ENCODE results near the gene METTL13.

METTL13 gene

GRCh38 chr1:171772312-171772711 is 9.1 kb upstream of the METTL13 start:
- Histone ChIP-seq H2AFZ (ENCODE audit: low read length) (no peak overlapping the region), H3K4me2 (ENCODE audit: low read depth, low read length) (no peak overlapping the region), H3K79me2 (ENCODE audit: low read length) (no peaks in the 10 kb centered on the region)

GRCh38 chr1:171780583-171781175 is 781 bp upstream of the METTL13 start:
- Histone ChIP-seq H3K9me2 (replicated peaks; ENCODE audit: insufficient read depth, low read length) (no peaks in the 10 kb centered on the region), H3K9ac (ENCODE audit: low read length) (peak overlapping the region; percentile 63), H3F3A (ENCODE audit: insufficient read depth, low read length) (peaks cover 26% of the 10 kb centered on the region), H3K36me3 (replicated peaks; ENCODE audit: insufficient read depth, low read length) (no peaks in the 10 kb centered on the region), H3K4me1 (ENCODE audit: low read length) (peaks cover 35% of the 10 kb centered on the region), H3K27me3 (replicated peaks; ENCODE audit: insufficient read depth, low read length) (no peaks in the 10 kb centered on the region), H4K20me1 (ENCODE audit: insufficient read depth, low read length) (no peaks in the 10 kb centered on the region), H3K4me3 (ENCODE audit: low read length) (peak overlapping the region; percentile 90), H3K4me2 (ENCODE audit: low read depth, low read length) (peak overlapping the region; percentile 92), H3K27ac (ENCODE audit: low read length) (peak overlapping the region; percentile 77), H2AFZ (ENCODE audit: low read length) (peak overlapping the region; percentile 90), H3K9me3 (replicated peaks; ENCODE audit: insufficient read depth, low read length) (no peaks in the 10 kb centered on the region), H3K79me2 (ENCODE audit: low read length) (peaks cover 37% of the 10 kb centered on the region)
- DNase-seq = peak; percentile 35
- TF ChIP-seq EZH2 (optimal IDR thresholded peaks at IDR 0.05; ENCODE audit: low read depth, low read length) (no peak), CTCF (IDR thresholded peaks at IDR 0.05; ENCODE audit: low read length) (peak; percentile 7; the same call in 1 of the 2 replicates)

More at GRCh38 chr1:171772312-171772711, 9.1 kb upstream of the METTL13 start:
- DNase-seq = no peak
- H3F3A ChIP-seq (ENCODE audit: insufficient read depth, low read length) = no peaks in the 10 kb centered on the region
- no peaks in the 10 kb centered on the region for H3K4me1 ChIP-seq (ENCODE audit: low read length)
- no peak overlapping the region for H3K9ac ChIP-seq (ENCODE audit: low read length)
- no peaks in the 10 kb centered on the region for H3K9me2 ChIP-seq (replicated peaks; ENCODE audit: insufficient read depth, low read length)
- H3K9me3 ChIP-seq (replicated peaks; ENCODE audit: insufficient read depth, low read length) = no peaks in the 10 kb centered on the region
- H3K27ac ChIP-seq (ENCODE audit: low read length) = no peak overlapping the region
- H3K4me3 ChIP-seq (ENCODE audit: low read length) = no peak overlapping the region
- no peaks in the 10 kb centered on the region for H3K27me3 ChIP-seq (replicated peaks; ENCODE audit: insufficient read depth, low read length)
- no peaks in the 10 kb centered on the region for H4K20me1 ChIP-seq (ENCODE audit: insufficient read depth, low read length)
- TF ChIP-seq EZH2 (optimal IDR thresholded peaks at IDR 0.05; ENCODE audit: low read depth, low read length) (no peak), EZH2phosphoT487 (IDR thresholded peaks at IDR 0.05; ENCODE audit: low read length) (no peak)
- H3K36me3 ChIP-seq (replicated peaks; ENCODE audit: insufficient read depth, low read length) = no peaks in the 10 kb centered on the region

- no peak for DNase-seq
Measured at GRCh38 chr1:171783816-171784530, 2.5 kb downstream of the METTL13 start.

More at GRCh38 chr1:171783816-171784530, 2.5 kb downstream of the METTL13 start:
- Histone ChIP-seq H3K27me3 (replicated peaks; ENCODE audit: insufficient read depth, low read length) (no peaks in the 10 kb centered on the region), H3K4me1 (ENCODE audit: low read length) (peaks cover 35% of the 10 kb centered on the region), H3K9me3 (replicated peaks; ENCODE audit: insufficient read depth, low read length) (no peaks in the 10 kb centered on the region), H3K4me2 (ENCODE audit: low read depth, low read length) (peak overlapping the region; percentile 58; the same call in 1 of the 2 replicates), H3K79me2 (ENCODE audit: low read length) (peaks cover 56% of the 10 kb centered on the region), H2AFZ (ENCODE audit: low read length) (no peak overlapping the region), H3K4me3 (ENCODE audit: low read length) (no peak overlapping the region), H4K20me1 (ENCODE audit: insufficient read depth, low read length) (no peaks in the 10 kb centered on the region), H3K36me3 (replicated peaks; ENCODE audit: insufficient read depth, low read length) (peaks cover 9% of the 10 kb centered on the region; the same call in 1 of the 2 replicates), H3K9ac (ENCODE audit: low read length) (no peak overlapping the region), H3F3A (ENCODE audit: insufficient read depth, low read length) (peaks cover 26% of the 10 kb centered on the region), H3K27ac (ENCODE audit: low read length) (peak overlapping the region; percentile 31; the same call in 1 of the 2 replicates), H3K9me2 (replicated peaks; ENCODE audit: insufficient read depth, low read length) (no peaks in the 10 kb centered on the region)
- TF ChIP-seq CTCF (IDR thresholded peaks at IDR 0.05; ENCODE audit: low read length) = no peak
- TF ChIP-seq EZH2phosphoT487 (IDR thresholded peaks at IDR 0.05; ENCODE audit: low read length) = no peak
- TF ChIP-seq EZH2 (optimal IDR thresholded peaks at IDR 0.05; ENCODE audit: low read depth, low read length) = no peak
